H1 (cell line): ENCODE measurements around the gene SPATA13. TPM values are rescaled to one million over a fixed set of nuclear protein-coding genes. Genes with fewer than 3 reads are reported as not detected.

Source experiments
- CTCF ChIA-PET: fragments of 300-600 bp; sonication (Branson Sonifier 250); formaldehyde crosslinking; loops from one replicate; lab custom pipeline; 2021; ENCODE audit not compliant: partially characterized antibody; lab: Charles Lee
- POLR2A ChIA-PET: fragments of 300-600 bp; sonication (Branson Sonifier 250); formaldehyde crosslinking; loops from one replicate; lab custom pipeline; 2021; ENCODE audit warnings: inconsistent platforms; ENCODE audit not compliant: partially characterized antibody; lab: Charles Lee
- DNase-seq, 2 experiments: peaks; one replicate each; pipeline versions ENCODE4 v3.0.0 to v3.0.0-alpha.2; 2010 to 2022; ENCODE audit warnings: low spot score in 2 of 2, low read depth in 1 of 2, mixed read lengths in 1 of 2
- FAIRE-seq: peaks from 2 replicates; lab custom pipeline; 2011; peaks lifted over from hg19 to GRCh38; lab: Jason Lieb, UNC
- H2AFZ ChIP-seq: 2 replicates; pipeline ENCODE4 v1.8.1; 2012; ENCODE audit warnings: low read length, inconsistent platforms
- H2AK5ac ChIP-seq: 2 replicates; pipeline ENCODE4 v1.6.1; 2013; ENCODE audit warnings: low read depth, low read length
- H2BK120ac ChIP-seq: replicated peaks from 2 replicates; pipeline ENCODE3; 2013; ENCODE audit warnings: low read depth, low read length, inconsistent platforms
- H2BK12ac ChIP-seq: 2 replicates; pipeline ENCODE4 v1.6.1; 2013; ENCODE audit warnings: low read depth, low read length
- H2BK15ac ChIP-seq: 2 replicates; pipeline ENCODE4 v1.6.1; 2013; ENCODE audit warnings: low read length
- H2BK20ac ChIP-seq: 2 replicates; pipeline ENCODE4 v1.6.1; 2013; ENCODE audit warnings: low read length
- H2BK5ac ChIP-seq: 2 replicates; pipeline ENCODE4 v1.6.1; 2013; ENCODE audit warnings: low read depth, low read length
- H3K14ac ChIP-seq: 2 replicates; pipeline ENCODE4 v1.6.1; 2013; ENCODE audit warnings: inconsistent platforms; ENCODE audit not compliant: insufficient read length
- H3K18ac ChIP-seq: 2 replicates; pipeline ENCODE4 v1.6.1; 2013; ENCODE audit warnings: low read length; ENCODE audit errors: extremely low read depth
- H3K23ac ChIP-seq: 2 replicates; pipeline ENCODE4 v1.6.1; 2013; ENCODE audit warnings: inconsistent platforms; ENCODE audit not compliant: insufficient read length
- H3K23me2 ChIP-seq: 2 replicates; pipeline ENCODE4 v1.6.1; 2013; ENCODE audit warnings: low read depth, low read length
- H3K27ac ChIP-seq: 2 replicates; pipeline ENCODE4 v1.6.1; 2011; ENCODE audit warnings: low read depth, low read length, inconsistent platforms
- H3K27me3 ChIP-seq, 4 experiments: replicated peaks in 1 of 4; 1 replicate in 1 of 4; 2 replicates in 3 of 4; pipeline versions ENCODE4 v1.6.1 to v1.8.1; 2011 to 2013; ENCODE audit warnings: low read length in 3 of 4, mild to moderate bottlenecking in 3 of 4, inconsistent platforms in 2 of 4, mixed read lengths in 2 of 4, moderate library complexity in 1 of 4; ENCODE audit not compliant: control insufficient read depth in 3 of 4, insufficient read depth in 3 of 4; ENCODE audit errors: extremely low read depth in 1 of 4
- H3K36me3 ChIP-seq, 4 experiments: 2 replicates each; pipeline versions ENCODE4 v1.6.1 to v1.8.1; 2011 to 2013; ENCODE audit warnings: mild to moderate bottlenecking in 4 of 4, low read length in 3 of 4, moderate library complexity in 2 of 4, control low read depth in 1 of 4, inconsistent platforms in 1 of 4; ENCODE audit not compliant: insufficient read depth in 4 of 4, control insufficient read depth in 2 of 4
- H3K4ac ChIP-seq: replicated peaks from 2 replicates; pipeline ENCODE3; 2013; ENCODE audit warnings: low read length, low read depth, mixed read lengths, inconsistent platforms; ENCODE audit not compliant: insufficient read length
- H3K4me1 ChIP-seq, 4 experiments: replicated peaks in 1 of 4; 1 replicate in 1 of 4; 2 replicates in 3 of 4; pipeline versions ENCODE4 v1.6.1 to v1.8.1; 2011 to 2013; ENCODE audit warnings: low read length in 3 of 4, inconsistent platforms in 2 of 4, mixed read lengths in 1 of 4; ENCODE audit not compliant: insufficient read depth in 4 of 4, control insufficient read depth in 3 of 4
- H3K4me2 ChIP-seq, 2 experiments: 2 replicates each; pipeline versions ENCODE4 v1.6.1 to v1.8.1; 2011 to 2013; ENCODE audit warnings: low read depth in 2 of 2, low read length in 2 of 2, control low read depth in 1 of 2, inconsistent platforms in 1 of 2, mild to moderate bottlenecking in 1 of 2; ENCODE audit not compliant: insufficient read depth in 1 of 2
- H3K4me3 ChIP-seq, 4 experiments: fragments of 200-600, 300-600 bp in 1 of 4; sonication (generic), shearing (Covaris generic), sonication (Bioruptor Twin) in 1 of 4; 2 replicates each; pipeline versions ENCODE4 v1.5.1 to v1.8.1; 2011 to 2016; ENCODE audit warnings: low read length in 4 of 4, low read depth in 3 of 4, control low read depth in 2 of 4, inconsistent platforms in 2 of 4, mild to moderate bottlenecking in 2 of 4, mixed read lengths in 1 of 4, moderate library complexity in 1 of 4; ENCODE audit not compliant: insufficient read depth in 2 of 4; ENCODE audit errors: extremely low read depth in 1 of 4
- H3K56ac ChIP-seq: replicated peaks from 2 replicates; pipeline ENCODE3; 2013; ENCODE audit warnings: low read depth, mild to moderate bottlenecking, mixed read lengths, low read length, inconsistent platforms; ENCODE audit not compliant: insufficient read length
- H3K79me1 ChIP-seq: 2 replicates; pipeline ENCODE4 v1.6.1; 2013; ENCODE audit warnings: low read depth, low read length, control low read depth
- H3K79me2 ChIP-seq, 2 experiments: 2 replicates each; pipeline versions ENCODE4 v1.6.1 to v1.8.1; 2012 to 2013; ENCODE audit warnings: low read length in 2 of 2, mild to moderate bottlenecking in 2 of 2, inconsistent platforms in 1 of 2; ENCODE audit not compliant: insufficient read depth in 2 of 2, control insufficient read depth in 1 of 2
- H3K9ac ChIP-seq, 4 experiments: replicated peaks in 1 of 4; 1 replicate in 1 of 4; 2 replicates in 3 of 4; pipeline versions ENCODE4 v1.6.1 to v1.8.1; 2011 to 2013; ENCODE audit warnings: low read depth in 3 of 4, low read length in 3 of 4, control low read depth in 2 of 4, mild to moderate bottlenecking in 2 of 4, moderate library complexity in 2 of 4, inconsistent platforms in 1 of 4; ENCODE audit errors: extremely low read depth in 1 of 4
- H3K9me3 ChIP-seq, 2 experiments: 2 replicates each; pipeline versions ENCODE4 v1.6.1 to v1.8.1; 2012 to 2013; ENCODE audit warnings: mild to moderate bottlenecking in 2 of 2, moderate library complexity in 2 of 2, control low read depth in 1 of 2, inconsistent platforms in 1 of 2, low read depth in 1 of 2, low read length in 1 of 2, mixed read lengths in 1 of 2; ENCODE audit not compliant: insufficient read depth in 2 of 2
- H4K20me1 ChIP-seq, 2 experiments: replicated peaks in 1 of 2; 2 replicates each; pipeline versions ENCODE3 to v1.8.1; 2011 to 2013; ENCODE audit warnings: inconsistent platforms in 2 of 2, low read length in 2 of 2, mild to moderate bottlenecking in 1 of 2; ENCODE audit not compliant: insufficient read depth in 2 of 2, control insufficient read depth in 1 of 2
- H4K5ac ChIP-seq: 2 replicates; pipeline ENCODE4 v1.6.1; 2013; ENCODE audit warnings: low read length, low read depth, mixed read lengths, inconsistent platforms; ENCODE audit not compliant: insufficient read length
- H4K8ac ChIP-seq: 2 replicates; pipeline ENCODE4 v1.8.0; 2013; ENCODE audit warnings: mild to moderate bottlenecking, moderate library complexity, low read length, inconsistent platforms; ENCODE audit not compliant: insufficient read depth; ENCODE audit errors: extremely low read depth
- H4K91ac ChIP-seq: replicated peaks from 2 replicates; pipeline ENCODE3; 2013; ENCODE audit warnings: low read length, mixed read lengths, inconsistent platforms; ENCODE audit not compliant: insufficient read length
- CTCF ChIP-seq, 3 experiments: IDR thresholded peaks; 1 replicate in 2 of 3; 2 replicates in 1 of 3; pipeline versions ENCODE4 v1.5.1 to v1.6.1; 2011; ENCODE audit warnings: low read length in 3 of 3, mild to moderate bottlenecking in 3 of 3, inconsistent platforms in 2 of 3, low read depth in 1 of 3, moderate library complexity in 1 of 3; ENCODE audit not compliant: insufficient read depth in 1 of 3; ENCODE audit errors: control extremely low read depth in 1 of 3
- HDAC2 ChIP-seq, 2 experiments: fragments of 300-600 bp in 1 of 2; sonication (generic) in 1 of 2; IDR thresholded peaks; 2 replicates each; pipeline ENCODE4 v1.6.1; 2011 to 2012; ENCODE audit warnings: low read depth in 2 of 2, low read length in 2 of 2, mild to moderate bottlenecking in 2 of 2, moderate library complexity in 2 of 2, borderline replicate concordance in 1 of 2, inconsistent platforms in 1 of 2
- KDM1A ChIP-seq: fragments of 200-600, 300-600 bp; sonication (generic); IDR thresholded peaks from 2 replicates; pipeline ENCODE4 v1.7.1; 2016; ENCODE audit warnings: mild to moderate bottlenecking, low read length, borderline replicate concordance
- TAF1 ChIP-seq: IDR thresholded peaks from 2 replicates; pipeline ENCODE4 v1.6.1; 2011; ENCODE audit warnings: mild to moderate bottlenecking, low read depth, low read length
- USF2 ChIP-seq: IDR thresholded peaks from 2 replicates; pipeline ENCODE4 v1.6.1; 2011; ENCODE audit warnings: low read length, improper control_type of control experiment
- WGBS, 2 experiments: shearing (Covaris generic) in 1 of 2; methylation state at CpG; one replicate each; pipeline versions ENCODE4 v1.1.6 to v1.1.7; 2013 to 2015; ENCODE audit warnings: low lambda C conversion rate in 2 of 2, mixed read lengths in 2 of 2, inconsistent platforms in 1 of 2, low coverage in 1 of 2, missing lambda C conversion rate in 1 of 2; ENCODE audit not compliant: insufficient replicate concordance in 2 of 2, insufficient coverage in 1 of 2, insufficient read length in 1 of 2; ENCODE audit errors: extremely low coverage in 1 of 2, missing lambda C conversion rate in 1 of 2; 5-methylcytosine and 5-hydroxymethylcytosine counted together
- polyA plus RNA-seq, 7 experiments: library from polyadenylated mRNA; depleted of rRNA in 3 of 7; stranded (reverse) in 5 of 7; unstranded in 2 of 7; fragments of >200 nt in 5 of 7; fragments of 200-250 nt in 2 of 7; gene quantifications; 1 replicate in 5 of 7; 2 replicates in 1 of 7; 4 replicates in 1 of 7; pipeline versions ENCODE4 v1.2.1 to v1.2.3, GENCODE V29; 2011 to 2013; ENCODE audit warnings: missing spikeins in 2 of 7, mixed read lengths in 2 of 7
- total RNA-seq: library from RNA; stranded (reverse); fragmentation: NEBNext Ultra II Directional; extraction: Animal tissue kit (Norgen Biotek cat#: 25700); gene quantifications from 2 replicates; pipeline ENCODE4 v1.2.1, GENCODE V29; 2021

SPATA13 gene
- total and polyA plus RNA-seq, 2 of the 8 experiments (the other 6 are each of a cell fraction or from before 2014, with no cell fraction given) = 12.6 to 30.9 TPM

DNA sequence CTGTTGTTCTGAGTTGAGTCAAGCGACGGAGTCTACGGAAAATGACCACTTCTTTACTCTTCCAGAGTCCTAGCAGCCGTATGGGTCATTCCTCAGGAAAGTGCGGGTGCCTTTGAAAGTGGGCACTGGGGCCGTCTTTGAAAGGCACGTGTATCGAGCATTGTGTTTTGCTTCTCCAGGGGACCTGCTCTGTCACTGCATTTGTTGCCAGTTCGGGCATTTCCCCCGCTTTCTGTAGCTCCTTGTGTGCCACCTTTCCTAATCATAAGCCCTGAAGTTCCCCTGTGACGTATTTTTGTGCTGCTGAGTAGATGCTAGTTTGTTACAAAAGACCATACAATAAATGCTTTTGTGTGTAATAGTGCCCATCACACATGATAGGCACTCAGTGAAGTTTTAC, 24.4 kb downstream of the SPATA13 start:
- Histone ChIP-seq H3K79me1 (peaks cover 7% of the 10 kb centered on the region), H3K18ac (no peak overlapping the region), H4K5ac (no peak overlapping the region), H2BK20ac (no peak overlapping the region), H3K4me3 (no peak overlapping the region), H3K56ac (no peak overlapping the region), H3K4me2 (no peak overlapping the region), H3K4ac (no peak overlapping the region), H3K27ac (no peak overlapping the region), H2BK12ac (no peak overlapping the region), H3K36me3 (no peaks in the 10 kb centered on the region), H3K14ac (no peak overlapping the region), H4K20me1 (peaks cover 0 to 2% of the 10 kb centered on the region in 2 experiments), H2BK120ac (no peak overlapping the region), H3K23me2 (no peaks in the 10 kb centered on the region), H4K8ac (no peak overlapping the region), H2AFZ (no peak overlapping the region), H3K27me3 (no peaks in the 10 kb centered on the region), H3K9me3 (peaks cover 0 to 2% of the 10 kb centered on the region in 2 experiments; a peak in 1 of 4 replicates), H2AK5ac (no peak overlapping the region), H4K91ac (no peak overlapping the region), H3K4me1 (peaks cover 0 to 6% (median 1%) of the 10 kb centered on the region in 4 experiments; a peak in 2 of 7 replicates), H3K23ac (no peak overlapping the region), H3K9ac (no peak overlapping the region), H2BK5ac (no peak overlapping the region), H3K79me2 (peaks cover 0 to 46% of the 10 kb centered on the region in 2 experiments; a peak in 2 of 4 replicates), H2BK15ac (no peak overlapping the region)
- POLR2A ChIA-PET = no interaction called here
- FAIRE-seq (no peak), DNase-seq (no peak)
- WGBS, 2 experiments = 88% methylated on average over 11 of the region's 11 CpGs; no CpG with 5 or more reads in 1 of the 2 experiments
- CTCF ChIA-PET = no interaction called here
- no peak for TF ChIP-seq KDM1A
- TF ChIP-seq HDAC2 (IDR thresholded peaks at IDR 0.05; ENCODE audit: borderline replicate concordance in 1 of 2, low read depth in 2 of 2, low read length in 2 of 2) = no peak
- no peak for TF ChIP-seq TAF1
- TF ChIP-seq CTCF (IDR thresholded peaks at IDR 0.05; ENCODE audit: control extremely low read depth in 1 of 3, insufficient read depth in 1 of 3, low read depth in 1 of 3, low read length in 3 of 3) = no peak
- no peak for TF ChIP-seq USF2
